SK-N-SH treated with all-trans-retinoic acid at 6 μM for 48 hours (cell line): ENCODE measurements around the gene SCART1.

Source experiments
- ATAC-seq: fragments of 200-7000 bp; cut with Tn5 transposase; 3 replicates; pipeline ENCODE4 v1.9.1; 2020; ENCODE audit warnings: mild to moderate bottlenecking, moderate library complexity
- ARNTL ChIP-seq: fragments of 450-650 bp; formaldehyde crosslinking; IDR thresholded peaks from 2 replicates; pipeline ENCODE4 v1.5.0; 2020; ENCODE audit warnings: low read depth, mild to moderate bottlenecking, moderate library complexity, borderline replicate concordance
- BACH2 ChIP-seq: fragments of 250-450 bp; sonication (Bioruptor Pico); IDR thresholded peaks from 2 replicates; pipeline ENCODE4 v1.9.0; 2021; ENCODE audit warnings: mild to moderate bottlenecking, borderline replicate concordance
- PPARA ChIP-seq: fragments of 250-450 bp; sonication (Bioruptor Pico); IDR thresholded peaks from 2 replicates; pipeline ENCODE4 v1.5.0; 2020; ENCODE audit warnings: mild to moderate bottlenecking, borderline replicate concordance
- RARB ChIP-seq: fragments of 250-450 bp; sonication (Bioruptor Pico); IDR thresholded peaks from 2 replicates; pipeline ENCODE4 v1.8.0; 2021; ENCODE audit warnings: mild to moderate bottlenecking, moderate library complexity
- SNAI2 ChIP-seq: fragments of 250-450 bp; sonication (Bioruptor Pico); IDR thresholded peaks from 2 replicates; pipeline ENCODE4 v1.5.0; 2020; ENCODE audit warnings: mild to moderate bottlenecking, moderate library complexity
- TOX ChIP-seq: fragments of 250-450 bp; sonication (Bioruptor Pico); IDR thresholded peaks from 2 replicates; pipeline ENCODE4 v1.8.0; 2021; ENCODE audit warnings: mild to moderate bottlenecking, moderate library complexity, borderline replicate concordance
- ZC3H10 ChIP-seq: fragments of 250-450 bp; sonication (Bioruptor Pico); IDR thresholded peaks from 2 replicates; pipeline ENCODE4 v1.5.1; 2021; ENCODE audit warnings: mild to moderate bottlenecking, moderate library complexity
- ZFP3 ChIP-seq: fragments of 250-450 bp; sonication (Bioruptor Pico); IDR thresholded peaks from 2 replicates; pipeline ENCODE4 v1.5.0; 2020; ENCODE audit warnings: mild to moderate bottlenecking, moderate library complexity
- ZFP30 ChIP-seq: fragments of 450-650 bp; formaldehyde crosslinking; IDR thresholded peaks from 2 replicates; pipeline ENCODE4 v1.5.0; 2022; ENCODE audit warnings: mild to moderate bottlenecking, moderate library complexity
- ZNF565 ChIP-seq: fragments of 450-650 bp; formaldehyde crosslinking; conservative IDR thresholded peaks from 2 replicates; pipeline ENCODE4 v1.5.0; 2020; ENCODE audit warnings: low read depth, mild to moderate bottlenecking, moderate library complexity
- ZNF70 ChIP-seq: fragments of 450-650 bp; formaldehyde crosslinking; IDR thresholded peaks from 2 replicates; pipeline ENCODE4 v1.5.0; 2020; ENCODE audit warnings: mild to moderate bottlenecking, moderate library complexity
- ZNF8 ChIP-seq: fragments of 450-650 bp; formaldehyde crosslinking; IDR thresholded peaks from 2 replicates; pipeline ENCODE4 v1.5.0; 2020; ENCODE audit warnings: mild to moderate bottlenecking, moderate library complexity
- TF ChIP-seq, protein P1 (sequence below): fragments of 250-450 bp; sonication (Bioruptor Pico); IDR thresholded peaks from 2 replicates; pipeline ENCODE4 v1.5.1; 2020; ENCODE audit warnings: low read depth, mild to moderate bottlenecking, moderate library complexity
- TF ChIP-seq, protein P2 (sequence below): fragments of 250-450 bp; sonication (Bioruptor Pico); IDR thresholded peaks from 2 replicates; pipeline ENCODE4 v1.5.0; 2020; ENCODE audit warnings: mild to moderate bottlenecking, moderate library complexity
- TF ChIP-seq, protein P3 (sequence below): fragments of 250-450 bp; sonication (Bioruptor Pico); IDR thresholded peaks from 2 replicates; pipeline ENCODE4 v1.5.1; 2021; ENCODE audit warnings: mild to moderate bottlenecking, moderate library complexity
- TF ChIP-seq, protein P4 (sequence below): fragments of 250-450 bp; sonication (Bioruptor Pico); IDR thresholded peaks from 2 replicates; pipeline ENCODE4 v1.8.0; 2020; ENCODE audit warnings: mild to moderate bottlenecking, moderate library complexity, borderline replicate concordance
- TF ChIP-seq, protein P5 (sequence below): fragments of 250-450 bp; sonication (Bioruptor Pico); IDR thresholded peaks from 2 replicates; pipeline ENCODE4 v1.8.0; 2021; ENCODE audit warnings: low read depth, mild to moderate bottlenecking, moderate library complexity, borderline replicate concordance

The SCART1 gene

DNA sequence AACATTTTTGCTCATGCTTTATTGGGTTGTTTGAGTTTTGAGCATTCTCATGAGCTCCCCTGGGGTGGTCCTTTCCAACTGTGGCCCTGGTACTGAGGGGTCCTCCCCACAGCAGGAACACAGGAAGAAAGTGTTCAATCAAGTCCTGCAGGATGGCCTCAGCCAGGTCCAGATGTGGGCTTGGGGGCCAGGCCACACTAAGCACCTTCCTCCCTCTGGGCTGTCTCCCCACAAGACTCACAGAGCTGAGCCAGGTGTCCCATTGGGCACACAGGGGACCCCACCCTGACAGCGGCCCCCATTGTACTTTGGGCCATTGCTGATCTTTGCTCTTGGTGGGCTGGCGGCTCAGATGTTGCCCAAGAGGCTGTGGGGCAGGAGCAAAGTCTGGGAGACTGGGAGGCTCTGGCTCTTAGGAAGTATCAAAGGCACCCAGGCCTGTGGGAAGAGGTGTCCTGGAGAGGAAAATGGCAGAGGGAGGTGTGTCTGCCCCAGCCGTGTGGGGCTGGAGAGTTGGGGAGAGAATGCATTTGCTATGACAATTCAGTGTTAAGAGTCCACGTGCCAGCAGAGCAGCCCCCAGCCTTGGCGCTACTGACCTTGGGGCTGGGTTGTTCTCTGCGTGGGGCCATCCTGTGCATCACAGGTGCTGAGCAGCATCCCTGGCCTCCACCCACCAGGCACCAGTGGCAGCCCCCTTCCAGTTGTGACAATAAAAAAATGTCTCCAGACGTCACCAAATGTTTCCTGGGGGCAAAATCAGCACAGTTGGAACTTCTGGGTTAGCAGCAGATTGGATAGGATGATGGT, 17.8 kb downstream of the SCART1 start:
- no peak for TF ChIP-seq ZNF565 (CRISPR knock-in tag)
- no peak for TF ChIP-seq ZC3H10 (CRISPR knock-in tag)
- no peak for TF ChIP-seq PPARA (CRISPR knock-in tag)
- TF ChIP-seq, protein P1, sequence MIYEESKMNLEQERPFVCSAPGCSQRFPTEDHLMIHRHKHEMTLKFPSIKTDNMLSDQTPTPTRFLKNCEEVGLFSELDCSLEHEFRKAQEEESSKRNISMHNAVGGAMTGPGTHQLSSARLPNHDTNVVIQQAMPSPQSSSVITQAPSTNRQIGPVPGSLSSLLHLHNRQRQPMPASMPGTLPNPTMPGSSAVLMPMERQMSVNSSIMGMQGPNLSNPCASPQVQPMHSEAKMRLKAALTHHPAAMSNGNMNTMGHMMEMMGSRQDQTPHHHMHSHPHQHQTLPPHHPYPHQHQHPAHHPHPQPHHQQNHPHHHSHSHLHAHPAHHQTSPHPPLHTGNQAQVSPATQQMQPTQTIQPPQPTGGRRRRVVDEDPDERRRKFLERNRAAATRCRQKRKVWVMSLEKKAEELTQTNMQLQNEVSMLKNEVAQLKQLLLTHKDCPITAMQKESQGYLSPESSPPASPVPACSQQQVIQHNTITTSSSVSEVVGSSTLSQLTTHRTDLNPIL = no peak
- TF ChIP-seq, protein P2, sequence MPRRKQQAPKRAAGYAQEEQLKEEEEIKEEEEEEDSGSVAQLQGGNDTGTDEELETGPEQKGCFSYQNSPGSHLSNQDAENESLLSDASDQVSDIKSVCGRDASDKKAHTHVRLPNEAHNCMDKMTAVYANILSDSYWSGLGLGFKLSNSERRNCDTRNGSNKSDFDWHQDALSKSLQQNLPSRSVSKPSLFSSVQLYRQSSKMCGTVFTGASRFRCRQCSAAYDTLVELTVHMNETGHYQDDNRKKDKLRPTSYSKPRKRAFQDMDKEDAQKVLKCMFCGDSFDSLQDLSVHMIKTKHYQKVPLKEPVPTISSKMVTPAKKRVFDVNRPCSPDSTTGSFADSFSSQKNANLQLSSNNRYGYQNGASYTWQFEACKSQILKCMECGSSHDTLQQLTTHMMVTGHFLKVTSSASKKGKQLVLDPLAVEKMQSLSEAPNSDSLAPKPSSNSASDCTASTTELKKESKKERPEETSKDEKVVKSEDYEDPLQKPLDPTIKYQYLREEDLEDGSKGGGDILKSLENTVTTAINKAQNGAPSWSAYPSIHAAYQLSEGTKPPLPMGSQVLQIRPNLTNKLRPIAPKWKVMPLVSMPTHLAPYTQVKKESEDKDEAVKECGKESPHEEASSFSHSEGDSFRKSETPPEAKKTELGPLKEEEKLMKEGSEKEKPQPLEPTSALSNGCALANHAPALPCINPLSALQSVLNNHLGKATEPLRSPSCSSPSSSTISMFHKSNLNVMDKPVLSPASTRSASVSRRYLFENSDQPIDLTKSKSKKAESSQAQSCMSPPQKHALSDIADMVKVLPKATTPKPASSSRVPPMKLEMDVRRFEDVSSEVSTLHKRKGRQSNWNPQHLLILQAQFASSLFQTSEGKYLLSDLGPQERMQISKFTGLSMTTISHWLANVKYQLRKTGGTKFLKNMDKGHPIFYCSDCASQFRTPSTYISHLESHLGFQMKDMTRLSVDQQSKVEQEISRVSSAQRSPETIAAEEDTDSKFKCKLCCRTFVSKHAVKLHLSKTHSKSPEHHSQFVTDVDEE (CRISPR knock-in tag) = no peak
- TF ChIP-seq, all 23 proteins: peak for 0
- no peak for ATAC-seq

DNA sequence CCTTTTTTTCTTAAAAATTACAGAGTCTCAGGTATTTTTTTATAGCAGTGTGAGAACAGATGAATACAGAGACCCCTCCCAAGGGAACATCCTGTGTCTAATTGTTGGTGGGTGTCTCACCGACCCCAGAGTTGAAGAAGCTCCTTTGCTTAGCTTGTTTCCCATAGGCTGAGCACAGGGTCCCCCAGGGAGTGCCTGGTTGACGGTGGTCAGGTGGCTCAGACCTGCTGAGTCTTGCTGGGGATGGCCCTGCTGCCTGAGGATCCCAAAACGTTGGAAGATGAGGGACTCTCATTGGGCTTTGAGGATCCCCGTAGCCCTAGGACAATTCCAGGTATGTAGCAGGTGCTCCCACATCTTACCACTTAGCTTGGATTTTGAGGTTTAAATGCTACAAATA, 19.5 kb downstream of the SCART1 start:
- no peak for ATAC-seq
- TF ChIP-seq ARNTL (CRISPR knock-in tag) (no peak), ZNF70 (CRISPR knock-in tag) (no peak), RARB (CRISPR knock-in tag) (no peak)
- TF ChIP-seq, protein P3, sequence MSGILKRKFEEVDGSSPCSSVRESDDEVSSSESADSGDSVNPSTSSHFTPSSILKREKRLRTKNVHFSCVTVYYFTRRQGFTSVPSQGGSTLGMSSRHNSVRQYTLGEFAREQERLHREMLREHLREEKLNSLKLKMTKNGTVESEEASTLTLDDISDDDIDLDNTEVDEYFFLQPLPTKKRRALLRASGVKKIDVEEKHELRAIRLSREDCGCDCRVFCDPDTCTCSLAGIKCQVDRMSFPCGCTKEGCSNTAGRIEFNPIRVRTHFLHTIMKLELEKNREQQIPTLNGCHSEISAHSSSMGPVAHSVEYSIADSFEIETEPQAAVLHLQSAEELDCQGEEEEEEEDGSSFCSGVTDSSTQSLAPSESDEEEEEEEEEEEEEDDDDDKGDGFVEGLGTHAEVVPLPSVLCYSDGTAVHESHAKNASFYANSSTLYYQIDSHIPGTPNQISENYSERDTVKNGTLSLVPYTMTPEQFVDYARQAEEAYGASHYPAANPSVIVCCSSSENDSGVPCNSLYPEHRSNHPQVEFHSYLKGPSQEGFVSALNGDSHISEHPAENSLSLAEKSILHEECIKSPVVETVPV = no peak

DNA sequence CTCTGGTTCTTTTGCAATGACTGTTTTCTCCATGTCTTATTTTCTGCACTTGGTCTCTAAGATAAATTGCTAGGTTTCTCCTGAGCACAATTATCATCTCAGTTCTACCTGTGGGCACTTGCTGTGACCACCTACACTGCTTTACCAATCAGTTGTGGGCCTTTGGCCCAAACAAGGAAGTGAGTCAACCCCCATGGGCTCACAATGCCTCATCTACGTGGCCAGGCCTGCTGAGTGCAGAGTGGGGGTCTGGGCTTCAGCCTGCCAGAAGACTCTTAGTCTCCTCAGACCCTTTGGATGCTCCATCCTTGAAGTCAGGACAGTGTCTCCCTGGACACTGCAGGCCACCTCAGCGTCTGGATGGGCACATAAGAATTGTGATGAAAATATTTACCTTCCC, 20.3 kb downstream of the SCART1 start:
- TF ChIP-seq, protein P4, sequence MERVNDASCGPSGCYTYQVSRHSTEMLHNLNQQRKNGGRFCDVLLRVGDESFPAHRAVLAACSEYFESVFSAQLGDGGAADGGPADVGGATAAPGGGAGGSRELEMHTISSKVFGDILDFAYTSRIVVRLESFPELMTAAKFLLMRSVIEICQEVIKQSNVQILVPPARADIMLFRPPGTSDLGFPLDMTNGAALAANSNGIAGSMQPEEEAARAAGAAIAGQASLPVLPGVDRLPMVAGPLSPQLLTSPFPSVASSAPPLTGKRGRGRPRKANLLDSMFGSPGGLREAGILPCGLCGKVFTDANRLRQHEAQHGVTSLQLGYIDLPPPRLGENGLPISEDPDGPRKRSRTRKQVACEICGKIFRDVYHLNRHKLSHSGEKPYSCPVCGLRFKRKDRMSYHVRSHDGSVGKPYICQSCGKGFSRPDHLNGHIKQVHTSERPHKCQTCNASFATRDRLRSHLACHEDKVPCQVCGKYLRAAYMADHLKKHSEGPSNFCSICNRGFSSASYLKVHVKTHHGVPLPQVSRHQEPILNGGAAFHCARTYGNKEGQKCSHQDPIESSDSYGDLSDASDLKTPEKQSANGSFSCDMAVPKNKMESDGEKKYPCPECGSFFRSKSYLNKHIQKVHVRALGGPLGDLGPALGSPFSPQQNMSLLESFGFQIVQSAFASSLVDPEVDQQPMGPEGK (CRISPR knock-in tag) = no peak
- no peak for TF ChIP-seq TOX (CRISPR knock-in tag)
- no peak for TF ChIP-seq BACH2 (CRISPR knock-in tag)
- TF ChIP-seq ZNF8 (CRISPR knock-in tag) = no peak
- no peak for TF ChIP-seq SNAI2 (CRISPR knock-in tag)
- TF ChIP-seq, protein P1 = no peak

DNA sequence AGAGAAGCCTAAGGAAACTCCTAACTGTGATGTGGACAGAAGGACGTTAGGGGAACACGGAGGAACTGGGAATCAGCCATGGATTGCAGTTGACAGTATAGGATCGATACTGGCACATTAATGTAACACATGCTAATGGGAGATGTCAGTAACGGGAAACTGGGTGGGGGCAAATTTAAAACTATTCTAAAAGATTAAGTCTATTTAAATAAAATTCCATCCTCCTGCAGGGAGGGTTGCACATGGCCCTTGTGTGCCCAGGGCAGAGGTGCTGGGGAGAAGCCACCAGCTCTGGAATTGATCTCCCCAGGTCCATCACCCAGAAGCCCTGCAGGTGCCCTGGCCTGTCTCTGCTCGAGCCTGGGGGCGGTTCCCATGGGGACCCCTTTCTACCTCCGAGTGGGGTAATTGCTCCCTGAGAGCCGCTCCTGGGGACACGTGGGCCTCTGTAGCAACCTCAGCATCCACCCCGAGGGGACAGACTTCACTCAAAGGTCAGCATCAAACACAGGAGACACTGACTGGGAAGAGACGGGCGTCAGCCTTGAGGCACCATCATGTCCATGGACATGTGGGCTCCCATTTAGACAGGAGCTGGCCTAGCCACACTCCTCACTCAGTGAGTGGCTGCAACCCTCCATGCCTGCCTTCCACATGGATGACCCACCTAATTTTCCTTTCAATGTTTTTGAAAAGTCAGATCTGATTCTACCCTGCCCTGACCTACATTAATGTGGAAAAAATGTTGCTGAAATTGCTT, 21.1 kb downstream of the SCART1 start:
- ATAC-seq = no peak
- TF ChIP-seq TOX (CRISPR knock-in tag) = no peak
- TF ChIP-seq ZFP3 = no peak
- TF ChIP-seq, protein P3 = no peak
- no peak for TF ChIP-seq ZNF70 (CRISPR knock-in tag)
- TF ChIP-seq ZFP30 (CRISPR knock-in tag) = no peak
- TF ChIP-seq, protein P5, sequence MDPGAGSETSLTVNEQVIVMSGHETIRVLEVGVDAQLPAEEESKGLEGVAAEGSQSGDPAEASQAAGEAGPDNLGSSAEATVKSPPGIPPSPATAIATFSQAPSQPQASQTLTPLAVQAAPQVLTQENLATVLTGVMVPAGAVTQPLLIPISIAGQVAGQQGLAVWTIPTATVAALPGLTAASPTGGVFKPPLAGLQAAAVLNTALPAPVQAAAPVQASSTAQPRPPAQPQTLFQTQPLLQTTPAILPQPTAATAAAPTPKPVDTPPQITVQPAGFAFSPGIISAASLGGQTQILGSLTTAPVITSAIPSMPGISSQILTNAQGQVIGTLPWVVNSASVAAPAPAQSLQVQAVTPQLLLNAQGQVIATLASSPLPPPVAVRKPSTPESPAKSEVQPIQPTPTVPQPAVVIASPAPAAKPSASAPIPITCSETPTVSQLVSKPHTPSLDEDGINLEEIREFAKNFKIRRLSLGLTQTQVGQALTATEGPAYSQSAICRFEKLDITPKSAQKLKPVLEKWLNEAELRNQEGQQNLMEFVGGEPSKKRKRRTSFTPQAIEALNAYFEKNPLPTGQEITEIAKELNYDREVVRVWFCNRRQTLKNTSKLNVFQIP (CRISPR knock-in tag) = no peak
- no peak for TF ChIP-seq ZNF565 (CRISPR knock-in tag)
- TF ChIP-seq RARB (CRISPR knock-in tag) = no peak
- TF ChIP-seq ZC3H10 (CRISPR knock-in tag) = no peak
- TF ChIP-seq ZNF8 (CRISPR knock-in tag) = no peak
- TF ChIP-seq, protein P2 (CRISPR knock-in tag) = no peak
- no peak for TF ChIP-seq ARNTL (CRISPR knock-in tag)

More for the DNA sequence above, 20.3 kb downstream of the SCART1 start:
- ATAC-seq = no peak
